TTC549 (cell line): ENCODE data around the gene SAMD9L.

ENCODE experiments used
- FAIRE-seq: peaks from 2 replicates; lab custom pipeline; 2012; peaks lifted over from hg19 to GRCh38; lab: Jason Lieb, UNC

Gene SAMD9L

GRCh38 chr7:93148144-93148543 lies at the start of gene SAMD9L:
SAMD9L (minus strand) TSS chr7:93148385; CDS start chr7:93135971, 12,414 bp downstream.
- FAIRE-seq = no peak

GRCh38 chr7:93196336-93196735 lies 48.2 kb upstream of the SAMD9L start:
- no peak for FAIRE-seq

GRCh38 chr7:93194386-93194785 lies 46.2 kb upstream of the SAMD9L start:
- no peak for FAIRE-seq

GRCh38 chr7:93188870-93189634 lies 40.9 kb upstream of the SAMD9L start:
- no peak for FAIRE-seq

- no peak for FAIRE-seq
Measured at GRCh38 chr7:93185303-93186027, 37.3 kb upstream of the SAMD9L start.

- no peak for FAIRE-seq
Measured at GRCh38 chr7:93179173-93179572, 31.0 kb upstream of the SAMD9L start.

- no peak for FAIRE-seq
Measured at GRCh38 chr7:93178213-93178612, 30.0 kb upstream of the SAMD9L start.

- FAIRE-seq = no peak
Measured at GRCh38 chr7:93176992-93177580, 28.9 kb upstream of the SAMD9L start.

- FAIRE-seq = no peak
Measured at GRCh38 chr7:93175219-93175618, 27.0 kb upstream of the SAMD9L start.

GRCh38 chr7:93172683-93173082 lies 24.5 kb upstream of the SAMD9L start:
- FAIRE-seq = no peak

GRCh38 chr7:93171606-93172226 lies 23.5 kb upstream of the SAMD9L start:
- no peak for FAIRE-seq

- no peak for FAIRE-seq
Measured at GRCh38 chr7:93165447-93165846, 17.3 kb upstream of the SAMD9L start.

GRCh38 chr7:93164766-93165165 lies 16.6 kb upstream of the SAMD9L start:
- FAIRE-seq = no peak

- no peak for FAIRE-seq
Measured at GRCh38 chr7:93161181-93161762, 13.1 kb upstream of the SAMD9L start.

- FAIRE-seq = no peak
Measured at GRCh38 chr7:93160410-93160809, 12.2 kb upstream of the SAMD9L start.

GRCh38 chr7:93159490-93159889 lies 11.3 kb upstream of the SAMD9L start:
- FAIRE-seq = no peak

GRCh38 chr7:93156884-93157283 lies 8.7 kb upstream of the SAMD9L start:
- FAIRE-seq = no peak

GRCh38 chr7:93150200-93150835 lies 2.1 kb upstream of the SAMD9L start:
- no peak for FAIRE-seq

- no peak for FAIRE-seq
Measured at GRCh38 chr7:93148727-93149126, 542 bp upstream of the SAMD9L start.

- FAIRE-seq = no peak
Measured at GRCh38 chr7:93147363-93147762, 822 bp downstream of the SAMD9L start.

- no peak for FAIRE-seq
Measured at GRCh38 chr7:93146472-93147141, 1.6 kb downstream of the SAMD9L start.
